GM23338 (cell line): ENCODE data around the gene BOK. TPM values are rescaled to one million over a fixed set of nuclear protein-coding genes. Genes with fewer than 3 reads are reported as not detected.

ENCODE experiments used
- ATAC-seq: fragments of 200-7000 bp; cut with Tn5 transposase; 3 replicates; pipeline ENCODE4 v1.9.1; 2020
- DNase-seq: peaks from one replicate; pipeline ENCODE4 v3.0.0-alpha.2; 2015; ENCODE audit warnings: low spot score
- H2AFZ ChIP-seq: fragments of 200-600 bp; sonication (generic); 2 replicates; pipeline ENCODE4 v1.8.0; 2016; ENCODE audit warnings: antibody characterized with exemption, mild to moderate bottlenecking, moderate library complexity
- H3F3A ChIP-seq: fragments of 200-600 bp; sonication (generic); replicated peaks from 2 replicates; pipeline ENCODE4 v1.8.0; 2017; ENCODE audit warnings: antibody characterized with exemption, mixed run types, low read depth
- H3K27ac ChIP-seq: fragments of 200-600 bp; sonication (generic); 2 replicates; pipeline ENCODE4 v1.6.1; 2016; ENCODE audit warnings: low read depth
- H3K27me3 ChIP-seq: fragments of 200-600 bp; sonication (generic); 2 replicates; pipeline ENCODE4 v1.8.0; 2016; ENCODE audit warnings: mild to moderate bottlenecking, mixed run types, moderate library complexity; ENCODE audit not compliant: insufficient read depth
- H3K36me3 ChIP-seq: fragments of 200-600 bp; sonication (generic); 2 replicates; pipeline ENCODE4 v1.8.0; 2016; ENCODE audit warnings: mild to moderate bottlenecking; ENCODE audit not compliant: insufficient read depth
- H3K4me1 ChIP-seq: fragments of 200-600 bp; sonication (generic); 2 replicates; pipeline ENCODE4 v1.8.0; 2016; ENCODE audit warnings: mild to moderate bottlenecking, moderate library complexity; ENCODE audit not compliant: insufficient read depth
- H3K4me2 ChIP-seq: fragments of 200-600 bp; sonication (generic); 2 replicates; pipeline ENCODE4 v1.7.1; 2017; ENCODE audit warnings: mixed run types
- H3K4me3 ChIP-seq: fragments of 200-600 bp; sonication (generic); 2 replicates; pipeline ENCODE4 v1.6.1; 2016; ENCODE audit warnings: mixed run types
- H3K79me2 ChIP-seq: fragments of 200-600 bp; sonication (generic); replicated peaks from 2 replicates; pipeline ENCODE4 v1.8.0; 2017; ENCODE audit warnings: mild to moderate bottlenecking; ENCODE audit not compliant: insufficient read depth
- H3K9me2 ChIP-seq: fragments of 200-600 bp; sonication (generic); 2 replicates; pipeline ENCODE4 v1.8.0; 2017; ENCODE audit not compliant: insufficient read depth
- H4K20me1 ChIP-seq: fragments of 200-600 bp; sonication (generic); replicated peaks from 2 replicates; pipeline ENCODE4 v1.8.0; 2017; ENCODE audit warnings: mild to moderate bottlenecking; ENCODE audit not compliant: insufficient read depth
- H3K27ac Mint-ChIP-seq: 2 replicates; pipeline ENCODE4 v1.8.0; 2020; ENCODE audit warnings: inconsistent platforms, mild to moderate bottlenecking, moderate library complexity, mixed read lengths
- H3K27me3 Mint-ChIP-seq: 3 replicates; pipeline ENCODE4 v1.8.0; 2022; ENCODE audit warnings: low read depth, mild to moderate bottlenecking, moderate library complexity, mixed read lengths, inconsistent platforms; ENCODE audit not compliant: insufficient read depth, poor library complexity
- H3K36me3 Mint-ChIP-seq: 3 replicates; pipeline ENCODE4 v1.8.0; 2021; ENCODE audit warnings: low read depth, mild to moderate bottlenecking, inconsistent platforms, moderate library complexity, mixed read lengths
- H3K4me1 Mint-ChIP-seq: 3 replicates; pipeline ENCODE4 v1.8.0; 2020; ENCODE audit warnings: mild to moderate bottlenecking, inconsistent platforms, mixed read lengths
- H3K4me3 Mint-ChIP-seq: 3 replicates; pipeline ENCODE4 v1.8.0; 2021; ENCODE audit warnings: moderate library complexity, mild to moderate bottlenecking, inconsistent platforms, mixed read lengths
- H3K9me3 Mint-ChIP-seq: 3 replicates; pipeline ENCODE4 v1.8.0; 2020; ENCODE audit warnings: moderate library complexity, mild to moderate bottlenecking, inconsistent platforms, mixed read lengths
- CREB1 ChIP-seq: fragments of 250-450 bp; sonication (Bioruptor Pico); IDR thresholded peaks from 2 replicates; pipeline ENCODE4 v1.5.0; 2020; ENCODE audit warnings: low read depth, mild to moderate bottlenecking, moderate library complexity
- EZH2 ChIP-seq: fragments of 200-600 bp; sonication (generic); IDR thresholded peaks from one replicate; pipeline ENCODE4 v1.8.0; 2017; ENCODE audit warnings: antibody characterized with exemption, mild to moderate bottlenecking, low read depth; ENCODE audit not compliant: unreplicated experiment
- EZH2phosphoT487 ChIP-seq: fragments of 200-600 bp; sonication (generic); IDR thresholded peaks from one replicate; pipeline ENCODE4 v1.8.1; 2018; ENCODE audit warnings: antibody characterized with exemption; ENCODE audit not compliant: unreplicated experiment
- JUNB ChIP-seq: IDR thresholded peaks from one replicate; pipeline ENCODE4 v1.6.1; 2016; ENCODE audit warnings: antibody characterized with exemption; ENCODE audit not compliant: unreplicated experiment
- NANOG ChIP-seq: IDR thresholded peaks from 2 replicates; pipeline ENCODE4 v1.6.1; 2016; ENCODE audit warnings: antibody characterized with exemption, borderline replicate concordance
- POLR2AphosphoS5 ChIP-seq: IDR thresholded peaks from 2 replicates; pipeline ENCODE4 v1.6.1; 2016; ENCODE audit warnings: antibody characterized with exemption, low read depth
- STAT1 ChIP-seq: IDR thresholded peaks from one replicate; pipeline ENCODE4 v1.6.1; 2016; ENCODE audit warnings: antibody characterized with exemption; ENCODE audit not compliant: unreplicated experiment
- ZNF114 ChIP-seq: fragments of 250-450 bp; sonication (Bioruptor Pico); IDR thresholded peaks from 2 replicates; pipeline ENCODE4 v1.5.0; 2020; ENCODE audit warnings: mild to moderate bottlenecking, moderate library complexity
- ZNF331 ChIP-seq: fragments of 250-450 bp; sonication (Bioruptor Pico); IDR thresholded peaks from 2 replicates; pipeline ENCODE4 v1.5.0; 2020; ENCODE audit warnings: low read depth, mild to moderate bottlenecking, moderate library complexity
- polyA plus RNA-seq: library from polyadenylated mRNA; unstranded; fragments of >200 nt; fragmentation: Nextera tagmentation; extraction: Ambion mirVana; gene quantifications from 2 replicates; pipeline ENCODE4 v1.2.1, GENCODE V29; 2016
- total RNA-seq: library from RNA; depleted of rRNA; stranded (reverse); fragments of >200 nt; shearing (Covaris generic); gene quantifications from 2 replicates; pipeline ENCODE4 v1.2.3, GENCODE V29; 2014
- TF ChIP-seq, protein P1 (sequence below): IDR thresholded peaks from one replicate; pipeline ENCODE4 v1.6.1; 2018; ENCODE audit warnings: antibody characterized with exemption; ENCODE audit not compliant: unreplicated experiment
- TF ChIP-seq, protein P2 (sequence below): IDR thresholded peaks from 2 replicates; pipeline ENCODE4 v1.6.1; 2016; ENCODE audit warnings: antibody characterized with exemption
- TF ChIP-seq, protein P3 (sequence below): fragments of 250-450 bp; sonication (Bioruptor Pico); IDR thresholded peaks from 2 replicates; pipeline ENCODE4 v1.5.0; 2020; ENCODE audit warnings: mild to moderate bottlenecking, moderate library complexity
- TF ChIP-seq, protein P4 (sequence below), 2 experiments: fragments of 200-600 bp in 1 of 2; sonication (generic) in 1 of 2; conservative IDR thresholded peaks; 2 replicates each; pipeline versions ENCODE4 v1.5.1 to v1.6.1; 2016 to 2017; ENCODE audit warnings: antibody characterized with exemption in 2 of 2, low read depth in 2 of 2, mild to moderate bottlenecking in 2 of 2, moderate library complexity in 1 of 2

Gene BOK
- total and polyA plus RNA-seq, 2 experiments from 2014 or later: 13.5 to 36.7 TPM

DNA sequence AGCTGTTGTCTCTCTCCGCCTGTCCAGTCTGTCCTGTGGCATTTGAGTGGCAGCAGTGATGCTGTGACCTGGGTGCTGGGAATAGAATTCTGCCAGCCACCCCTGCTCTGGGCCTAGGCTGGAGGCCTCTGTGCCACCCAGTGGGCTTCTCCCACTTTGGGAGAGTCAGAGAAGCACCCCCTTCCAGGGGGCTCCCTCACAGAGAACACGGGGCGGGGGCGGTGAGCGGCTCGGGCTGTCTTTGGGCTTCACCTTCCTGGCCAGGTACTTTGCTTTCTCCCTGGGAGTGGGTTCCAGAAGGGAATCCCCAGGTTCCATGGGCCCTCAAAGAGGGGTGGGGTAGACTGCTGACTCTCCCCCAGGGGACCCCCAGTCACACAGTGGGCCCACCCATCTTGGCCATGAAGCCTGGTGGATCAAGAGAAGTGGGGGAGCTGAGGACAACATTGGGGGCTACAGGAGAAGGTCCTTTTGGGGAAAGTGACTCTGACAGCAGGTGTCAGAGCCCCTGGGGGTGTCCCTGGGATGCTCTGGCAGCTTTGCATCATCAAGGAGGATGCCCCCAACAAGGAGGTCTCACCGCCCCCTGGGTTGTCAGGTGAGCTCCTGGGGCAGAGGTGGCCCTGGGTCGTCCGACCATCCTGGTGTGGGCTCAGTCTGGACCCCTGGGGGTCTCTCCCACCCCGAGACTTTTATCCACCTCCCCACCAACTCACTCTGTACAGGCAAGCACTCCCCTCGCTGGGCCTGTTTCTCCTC lies 18.8 kb upstream of the BOK start:
- Mint-ChIP-seq H3K27ac (no peak overlapping the region), H3K36me3 (no peaks in the 10 kb centered on the region; the same call in 2 of the 3 replicates), H3K27me3 (peaks cover 39% of the 10 kb centered on the region), H3K4me1 (peaks cover 11% of the 10 kb centered on the region; the same call in 2 of the 3 replicates), H3K4me3 (no peak overlapping the region), H3K9me3 (no peaks in the 10 kb centered on the region)
- Histone ChIP-seq H3K27me3 (peaks cover 41% of the 10 kb centered on the region), H3K4me3 (no peak overlapping the region), H3K4me2 (no peak overlapping the region), H2AFZ (no peak overlapping the region), H3K27ac (no peak overlapping the region), H3F3A (no peaks in the 10 kb centered on the region; the same call in 1 of the 2 replicates), H4K20me1 (no peaks in the 10 kb centered on the region), H3K4me1 (peaks cover 5% of the 10 kb centered on the region; the same call in 1 of the 2 replicates), H3K79me2 (no peaks in the 10 kb centered on the region), H3K9me2 (no peaks in the 10 kb centered on the region), H3K36me3 (no peaks in the 10 kb centered on the region)
- ATAC-seq: no peak
- DNase-seq: no peak
- TF ChIP-seq POLR2AphosphoS5: no peak
- TF ChIP-seq ZNF114 (CRISPR knock-in tag): no peak
- TF ChIP-seq EZH2phosphoT487: no peak
- TF ChIP-seq, protein P1, sequence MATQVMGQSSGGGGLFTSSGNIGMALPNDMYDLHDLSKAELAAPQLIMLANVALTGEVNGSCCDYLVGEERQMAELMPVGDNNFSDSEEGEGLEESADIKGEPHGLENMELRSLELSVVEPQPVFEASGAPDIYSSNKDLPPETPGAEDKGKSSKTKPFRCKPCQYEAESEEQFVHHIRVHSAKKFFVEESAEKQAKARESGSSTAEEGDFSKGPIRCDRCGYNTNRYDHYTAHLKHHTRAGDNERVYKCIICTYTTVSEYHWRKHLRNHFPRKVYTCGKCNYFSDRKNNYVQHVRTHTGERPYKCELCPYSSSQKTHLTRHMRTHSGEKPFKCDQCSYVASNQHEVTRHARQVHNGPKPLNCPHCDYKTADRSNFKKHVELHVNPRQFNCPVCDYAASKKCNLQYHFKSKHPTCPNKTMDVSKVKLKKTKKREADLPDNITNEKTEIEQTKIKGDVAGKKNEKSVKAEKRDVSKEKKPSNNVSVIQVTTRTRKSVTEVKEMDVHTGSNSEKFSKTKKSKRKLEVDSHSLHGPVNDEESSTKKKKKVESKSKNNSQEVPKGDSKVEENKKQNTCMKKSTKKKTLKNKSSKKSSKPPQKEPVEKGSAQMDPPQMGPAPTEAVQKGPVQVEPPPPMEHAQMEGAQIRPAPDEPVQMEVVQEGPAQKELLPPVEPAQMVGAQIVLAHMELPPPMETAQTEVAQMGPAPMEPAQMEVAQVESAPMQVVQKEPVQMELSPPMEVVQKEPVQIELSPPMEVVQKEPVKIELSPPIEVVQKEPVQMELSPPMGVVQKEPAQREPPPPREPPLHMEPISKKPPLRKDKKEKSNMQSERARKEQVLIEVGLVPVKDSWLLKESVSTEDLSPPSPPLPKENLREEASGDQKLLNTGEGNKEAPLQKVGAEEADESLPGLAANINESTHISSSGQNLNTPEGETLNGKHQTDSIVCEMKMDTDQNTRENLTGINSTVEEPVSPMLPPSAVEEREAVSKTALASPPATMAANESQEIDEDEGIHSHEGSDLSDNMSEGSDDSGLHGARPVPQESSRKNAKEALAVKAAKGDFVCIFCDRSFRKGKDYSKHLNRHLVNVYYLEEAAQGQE: no peak
- TF ChIP-seq ZNF331 (CRISPR knock-in tag): no peak
- TF ChIP-seq, protein P2, sequence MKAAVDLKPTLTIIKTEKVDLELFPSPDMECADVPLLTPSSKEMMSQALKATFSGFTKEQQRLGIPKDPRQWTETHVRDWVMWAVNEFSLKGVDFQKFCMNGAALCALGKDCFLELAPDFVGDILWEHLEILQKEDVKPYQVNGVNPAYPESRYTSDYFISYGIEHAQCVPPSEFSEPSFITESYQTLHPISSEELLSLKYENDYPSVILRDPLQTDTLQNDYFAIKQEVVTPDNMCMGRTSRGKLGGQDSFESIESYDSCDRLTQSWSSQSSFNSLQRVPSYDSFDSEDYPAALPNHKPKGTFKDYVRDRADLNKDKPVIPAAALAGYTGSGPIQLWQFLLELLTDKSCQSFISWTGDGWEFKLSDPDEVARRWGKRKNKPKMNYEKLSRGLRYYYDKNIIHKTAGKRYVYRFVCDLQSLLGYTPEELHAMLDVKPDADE: no peak
- TF ChIP-seq CREB1 (CRISPR knock-in tag): no peak
- TF ChIP-seq NANOG: no peak
- TF ChIP-seq JUNB: no peak
- TF ChIP-seq, protein P3, sequence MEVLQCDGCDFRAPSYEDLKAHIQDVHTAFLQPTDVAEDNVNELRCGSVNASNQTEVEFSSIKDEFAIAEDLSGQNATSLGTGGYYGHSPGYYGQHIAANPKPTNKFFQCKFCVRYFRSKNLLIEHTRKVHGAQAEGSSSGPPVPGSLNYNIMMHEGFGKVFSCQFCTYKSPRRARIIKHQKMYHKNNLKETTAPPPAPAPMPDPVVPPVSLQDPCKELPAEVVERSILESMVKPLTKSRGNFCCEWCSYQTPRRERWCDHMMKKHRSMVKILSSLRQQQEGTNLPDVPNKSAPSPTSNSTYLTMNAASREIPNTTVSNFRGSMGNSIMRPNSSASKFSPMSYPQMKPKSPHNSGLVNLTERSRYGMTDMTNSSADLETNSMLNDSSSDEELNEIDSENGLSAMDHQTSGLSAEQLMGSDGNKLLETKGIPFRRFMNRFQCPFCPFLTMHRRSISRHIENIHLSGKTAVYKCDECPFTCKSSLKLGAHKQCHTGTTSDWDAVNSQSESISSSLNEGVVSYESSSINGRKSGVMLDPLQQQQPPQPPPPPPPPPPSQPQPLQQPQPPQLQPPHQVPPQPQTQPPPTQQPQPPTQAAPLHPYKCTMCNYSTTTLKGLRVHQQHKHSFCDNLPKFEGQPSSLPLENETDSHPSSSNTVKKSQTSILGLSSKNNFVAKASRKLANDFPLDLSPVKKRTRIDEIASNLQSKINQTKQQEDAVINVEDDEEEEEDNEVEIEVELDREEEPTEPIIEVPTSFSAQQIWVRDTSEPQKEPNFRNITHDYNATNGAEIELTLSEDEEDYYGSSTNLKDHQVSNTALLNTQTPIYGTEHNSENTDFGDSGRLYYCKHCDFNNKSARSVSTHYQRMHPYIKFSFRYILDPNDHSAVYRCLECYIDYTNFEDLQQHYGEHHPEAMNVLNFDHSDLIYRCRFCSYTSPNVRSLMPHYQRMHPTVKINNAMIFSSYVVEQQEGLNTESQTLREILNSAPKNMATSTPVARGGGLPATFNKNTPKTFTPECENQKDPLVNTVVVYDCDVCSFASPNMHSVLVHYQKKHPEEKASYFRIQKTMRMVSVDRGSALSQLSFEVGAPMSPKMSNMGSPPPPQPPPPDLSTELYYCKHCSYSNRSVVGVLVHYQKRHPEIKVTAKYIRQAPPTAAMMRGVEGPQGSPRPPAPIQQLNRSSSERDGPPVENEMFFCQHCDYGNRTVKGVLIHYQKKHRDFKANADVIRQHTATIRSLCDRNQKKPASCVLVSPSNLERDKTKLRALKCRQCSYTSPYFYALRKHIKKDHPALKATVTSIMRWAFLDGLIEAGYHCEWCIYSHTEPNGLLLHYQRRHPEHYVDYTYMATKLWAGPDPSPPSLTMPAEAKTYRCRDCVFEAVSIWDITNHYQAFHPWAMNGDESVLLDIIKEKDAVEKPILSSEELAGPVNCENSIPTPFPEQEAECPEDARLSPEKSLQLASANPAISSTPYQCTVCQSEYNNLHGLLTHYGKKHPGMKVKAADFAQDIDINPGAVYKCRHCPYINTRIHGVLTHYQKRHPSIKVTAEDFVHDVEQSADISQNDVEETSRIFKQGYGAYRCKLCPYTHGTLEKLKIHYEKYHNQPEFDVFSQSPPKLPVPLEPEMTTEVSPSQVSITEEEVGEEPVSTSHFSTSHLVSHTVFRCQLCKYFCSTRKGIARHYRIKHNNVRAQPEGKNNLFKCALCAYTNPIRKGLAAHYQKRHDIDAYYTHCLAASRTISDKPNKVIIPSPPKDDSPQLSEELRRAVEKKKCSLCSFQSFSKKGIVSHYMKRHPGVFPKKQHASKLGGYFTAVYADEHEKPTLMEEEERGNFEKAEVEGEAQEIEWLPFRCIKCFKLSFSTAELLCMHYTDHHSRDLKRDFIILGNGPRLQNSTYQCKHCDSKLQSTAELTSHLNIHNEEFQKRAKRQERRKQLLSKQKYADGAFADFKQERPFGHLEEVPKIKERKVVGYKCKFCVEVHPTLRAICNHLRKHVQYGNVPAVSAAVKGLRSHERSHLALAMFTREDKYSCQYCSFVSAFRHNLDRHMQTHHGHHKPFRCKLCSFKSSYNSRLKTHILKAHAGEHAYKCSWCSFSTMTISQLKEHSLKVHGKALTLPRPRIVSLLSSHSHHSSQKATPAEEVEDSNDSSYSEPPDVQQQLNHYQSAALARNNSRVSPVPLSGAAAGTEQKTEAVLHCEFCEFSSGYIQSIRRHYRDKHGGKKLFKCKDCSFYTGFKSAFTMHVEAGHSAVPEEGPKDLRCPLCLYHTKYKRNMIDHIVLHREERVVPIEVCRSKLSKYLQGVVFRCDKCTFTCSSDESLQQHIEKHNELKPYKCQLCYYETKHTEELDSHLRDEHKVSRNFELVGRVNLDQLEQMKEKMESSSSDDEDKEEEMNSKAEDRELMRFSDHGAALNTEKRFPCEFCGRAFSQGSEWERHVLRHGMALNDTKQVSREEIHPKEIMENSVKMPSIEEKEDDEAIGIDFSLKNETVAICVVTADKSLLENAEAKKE: no peak
- TF ChIP-seq STAT1: no peak
- TF ChIP-seq, protein P4, sequence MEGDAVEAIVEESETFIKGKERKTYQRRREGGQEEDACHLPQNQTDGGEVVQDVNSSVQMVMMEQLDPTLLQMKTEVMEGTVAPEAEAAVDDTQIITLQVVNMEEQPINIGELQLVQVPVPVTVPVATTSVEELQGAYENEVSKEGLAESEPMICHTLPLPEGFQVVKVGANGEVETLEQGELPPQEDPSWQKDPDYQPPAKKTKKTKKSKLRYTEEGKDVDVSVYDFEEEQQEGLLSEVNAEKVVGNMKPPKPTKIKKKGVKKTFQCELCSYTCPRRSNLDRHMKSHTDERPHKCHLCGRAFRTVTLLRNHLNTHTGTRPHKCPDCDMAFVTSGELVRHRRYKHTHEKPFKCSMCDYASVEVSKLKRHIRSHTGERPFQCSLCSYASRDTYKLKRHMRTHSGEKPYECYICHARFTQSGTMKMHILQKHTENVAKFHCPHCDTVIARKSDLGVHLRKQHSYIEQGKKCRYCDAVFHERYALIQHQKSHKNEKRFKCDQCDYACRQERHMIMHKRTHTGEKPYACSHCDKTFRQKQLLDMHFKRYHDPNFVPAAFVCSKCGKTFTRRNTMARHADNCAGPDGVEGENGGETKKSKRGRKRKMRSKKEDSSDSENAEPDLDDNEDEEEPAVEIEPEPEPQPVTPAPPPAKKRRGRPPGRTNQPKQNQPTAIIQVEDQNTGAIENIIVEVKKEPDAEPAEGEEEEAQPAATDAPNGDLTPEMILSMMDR (conservative IDR thresholded peaks at IDR 0.05; ENCODE audit: low read depth in 2 of 2): no peak
- TF ChIP-seq EZH2: no peak
